GM19043 (cell line): ENCODE measurements around the gene CA14.
"Not testable (repeated sequence)": the region's sequence is repeated elsewhere in the genome, so short reads cannot be mapped to it uniquely, and the experiment has no call there.

ENCODE experiments used
- ATAC-seq: cut with Tn5 transposase; IDR thresholded peaks from one replicate; pipeline ENCODE4 v1.9.1; 2021; ENCODE audit warnings: low read depth; ENCODE audit not compliant: unreplicated experiment

Gene CA14

DNA sequence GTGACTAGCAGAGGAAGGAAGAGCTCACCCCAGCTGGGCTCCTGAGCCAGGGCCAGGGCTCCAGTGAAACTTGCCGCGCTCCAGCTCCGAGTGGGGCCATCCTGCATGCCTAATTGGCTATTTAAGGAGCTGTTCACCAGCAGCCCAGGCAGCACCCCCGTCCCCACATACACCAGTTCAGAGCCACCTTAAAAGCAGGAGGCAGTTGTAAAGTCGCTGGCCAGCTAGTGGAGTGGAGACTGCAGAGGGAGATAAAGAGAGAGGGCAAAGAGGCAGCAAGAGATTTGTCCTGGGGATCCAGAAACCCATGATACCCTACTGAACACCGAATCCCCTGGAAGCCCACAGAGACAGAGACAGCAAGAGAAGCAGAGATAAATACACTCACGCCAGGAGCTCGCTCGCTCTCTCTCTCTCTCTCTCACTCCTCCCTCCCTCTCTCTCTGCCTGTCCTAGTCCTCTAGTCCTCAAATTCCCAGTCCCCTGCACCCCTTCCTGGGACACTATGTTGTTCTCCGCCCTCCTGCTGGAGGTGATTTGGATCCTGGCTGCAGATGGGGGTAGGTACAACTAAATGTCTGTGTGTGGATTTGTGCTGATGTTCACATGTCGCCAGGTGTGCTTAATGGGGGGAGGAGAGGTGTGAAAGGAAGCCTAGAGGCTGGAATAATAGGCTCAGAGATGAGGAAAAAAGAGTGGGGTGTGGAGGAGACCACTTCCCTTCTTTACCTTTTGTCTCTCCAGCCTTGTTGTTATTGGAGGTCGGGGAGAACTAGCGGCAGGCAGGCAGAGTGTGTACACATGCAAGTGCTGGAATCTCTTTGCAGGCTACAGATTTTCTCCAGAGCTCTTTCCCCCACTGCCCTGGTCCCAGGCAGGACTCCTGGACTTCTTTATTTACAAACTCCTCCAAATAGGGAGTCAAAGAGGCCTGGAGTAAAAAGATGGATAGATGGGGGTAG is at the start of gene CA14:
Gene CA14, plus strand, starts transcription at position 151 of the 962 bp plus-strand sequence. Its CDS starts 355 bp downstream, at position 506.
- no peak for ATAC-seq

DNA sequence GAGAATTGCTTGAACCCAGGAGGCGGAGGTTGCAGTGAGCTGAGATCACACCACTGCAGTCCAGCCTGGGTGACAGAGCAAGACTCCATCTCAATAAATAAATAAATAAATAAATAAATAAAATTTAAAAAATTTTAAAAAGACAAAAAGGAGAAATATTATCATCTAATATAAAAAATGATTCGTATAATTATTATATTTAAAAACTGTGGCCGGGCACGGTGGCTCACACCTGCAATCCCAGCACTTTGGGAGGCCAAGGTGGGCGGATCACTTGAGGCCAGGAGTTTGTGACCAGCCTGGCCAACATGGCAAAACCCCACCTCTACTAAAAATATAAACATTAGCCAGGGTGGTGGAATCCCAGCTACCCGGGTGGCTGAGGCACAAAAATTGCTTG is 49.1 kb upstream of the CA14 start:
- ATAC-seq, result not testable (repeated sequence)

DNA sequence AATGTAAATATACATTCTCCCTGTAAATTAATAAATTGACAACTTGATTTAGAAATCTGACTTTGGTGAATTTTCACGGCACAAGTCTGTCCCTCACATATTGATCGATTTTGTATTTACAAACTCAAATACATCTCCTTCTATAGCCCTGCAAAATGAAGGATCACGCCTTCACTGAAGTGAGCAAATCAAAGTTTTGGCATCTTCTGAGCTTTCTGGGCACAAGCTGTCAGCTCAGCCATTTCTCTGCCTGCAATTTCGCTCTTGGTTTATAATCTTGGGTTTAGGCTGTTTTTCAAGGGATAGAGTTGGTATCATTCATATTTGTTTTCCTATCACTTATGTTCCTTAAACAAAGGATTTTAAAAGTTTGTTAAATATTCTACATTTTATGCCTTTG is 47.5 kb upstream of the CA14 start:
- no peak for ATAC-seq

DNA sequence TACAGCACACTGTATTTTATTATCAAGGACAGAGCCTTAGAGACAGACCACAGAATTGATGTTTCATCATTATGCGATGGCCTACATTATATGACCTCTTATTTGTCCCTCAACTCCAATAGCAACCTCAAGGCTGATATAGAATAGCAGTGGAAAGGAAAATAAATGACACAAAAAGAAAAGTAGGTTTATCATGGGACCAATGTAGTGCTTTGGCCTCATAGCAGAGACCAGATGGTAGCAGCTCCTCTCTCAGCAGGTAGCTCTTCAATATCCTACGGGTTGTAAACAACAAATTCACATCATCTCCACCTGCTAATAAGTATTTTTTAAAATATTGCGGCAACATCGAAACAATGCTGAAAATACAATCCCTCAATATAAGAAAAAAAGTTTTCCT is 46.9 kb upstream of the CA14 start:
- ATAC-seq, result no peak

DNA sequence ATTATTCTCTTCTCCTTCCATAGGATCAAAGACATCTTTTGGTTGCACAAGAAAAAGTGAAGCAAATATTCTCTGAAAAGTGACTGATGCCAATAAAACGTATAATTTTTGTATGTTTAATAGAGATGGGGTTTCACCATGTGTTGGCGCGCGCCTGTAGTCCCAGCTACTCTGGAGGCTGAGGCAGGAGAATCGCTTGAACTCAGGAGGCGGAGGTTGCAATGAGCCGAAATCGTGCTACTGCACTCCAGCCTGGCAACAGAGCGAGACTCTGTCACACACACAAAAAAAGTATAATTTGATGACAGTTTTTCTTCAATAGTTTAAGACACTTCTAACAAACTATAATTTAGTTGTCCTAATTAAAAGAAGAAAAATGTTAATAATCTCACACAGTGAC is 45.5 kb upstream of the CA14 start:
- ATAC-seq, result no peak

DNA sequence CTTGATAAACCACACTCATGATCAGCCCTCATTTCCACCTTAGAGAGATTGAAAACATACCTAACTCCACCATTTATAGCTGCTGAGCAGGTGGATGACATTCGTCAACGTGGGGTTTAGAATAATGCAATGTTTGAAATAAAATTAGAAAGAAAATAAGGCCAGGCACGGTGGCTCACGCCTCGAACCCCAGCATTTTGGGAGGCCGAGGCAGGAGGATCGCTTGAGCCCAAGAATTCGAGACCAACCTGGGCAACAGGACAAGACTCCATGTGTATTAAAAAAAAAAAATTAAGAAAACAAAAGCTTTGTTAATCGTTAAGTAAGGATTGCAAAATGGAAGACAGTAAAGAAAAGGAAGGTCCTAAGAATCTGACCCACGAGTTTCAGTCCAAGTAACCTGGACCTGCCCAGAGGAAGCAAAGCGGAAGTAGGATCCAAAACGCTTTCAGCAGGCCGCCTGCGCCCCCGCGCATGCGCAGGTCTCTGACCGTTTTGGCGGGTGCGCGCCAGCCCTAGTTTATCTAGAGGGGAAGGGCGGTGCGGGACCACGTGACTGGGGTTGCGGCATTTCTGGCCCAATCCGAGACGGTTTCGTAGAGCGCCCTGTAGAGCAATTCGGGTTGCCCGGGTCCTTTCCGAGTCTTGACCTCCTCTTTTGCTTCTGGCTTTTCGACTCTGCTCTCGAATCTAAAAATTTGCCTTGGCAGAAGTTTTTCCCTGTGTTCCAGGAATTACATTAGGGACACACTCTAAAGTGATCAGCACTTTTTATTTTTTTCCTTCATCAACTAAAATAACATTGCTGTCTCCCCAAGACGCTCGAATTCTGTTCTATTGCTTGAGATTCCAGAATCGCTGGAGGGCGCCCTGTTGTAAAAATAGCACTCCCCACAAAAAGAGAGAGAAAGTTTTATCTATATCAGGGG is 44.1 kb upstream of the CA14 start:
- peak; percentile 90 for ATAC-seq

DNA sequence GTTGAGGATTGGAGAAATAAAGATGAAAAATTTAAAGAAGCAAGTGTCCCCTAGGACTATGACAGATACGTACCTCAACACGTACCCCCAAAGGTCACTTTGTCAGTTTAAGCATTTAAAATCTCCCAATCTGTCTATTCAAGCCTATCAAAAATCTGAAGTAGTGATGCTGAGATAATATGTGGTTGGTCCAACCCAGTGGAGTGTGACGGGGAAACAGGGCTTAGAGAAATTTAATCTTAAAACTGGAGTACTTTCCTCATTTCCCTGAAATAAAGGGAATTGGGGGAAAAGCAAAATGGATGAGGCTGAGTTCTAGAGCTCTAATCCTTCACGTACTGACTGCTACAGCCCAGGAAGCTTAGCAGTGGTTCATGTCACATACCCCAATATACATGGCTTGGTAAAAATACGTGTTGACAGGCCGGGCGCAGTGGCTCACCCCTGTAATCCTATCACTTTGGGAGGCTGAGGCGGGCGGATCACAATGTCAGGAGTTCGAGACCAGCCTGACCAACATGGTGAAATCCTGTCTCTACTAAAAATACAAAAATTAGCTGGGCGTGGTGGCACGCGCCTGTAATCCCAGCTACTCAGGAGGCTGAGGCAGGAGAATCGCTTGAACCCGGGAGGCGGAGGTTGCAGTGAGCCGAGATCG is 43.3 kb upstream of the CA14 start:
- ATAC-seq, result not testable (repeated sequence)

DNA sequence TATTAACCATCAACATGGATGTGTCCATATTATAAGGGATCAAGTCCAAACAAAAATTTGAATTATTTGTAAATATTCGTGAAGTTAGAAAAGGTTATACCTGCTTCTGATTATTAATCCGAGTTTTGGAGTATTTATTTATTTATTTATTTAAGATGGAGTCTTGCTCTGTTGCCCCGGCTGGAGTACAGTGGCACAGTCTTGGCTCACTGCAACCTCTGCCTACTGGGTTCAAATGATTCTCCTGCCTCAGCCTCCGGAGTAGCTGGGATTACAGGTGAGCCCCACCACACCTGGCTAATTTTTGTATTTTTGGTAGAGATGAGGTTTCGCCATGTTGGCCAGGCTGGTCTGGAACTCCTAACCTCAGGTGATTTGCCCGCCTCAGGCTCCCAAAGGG is 41.7 kb upstream of the CA14 start:
- ATAC-seq, result not testable (repeated sequence)

DNA sequence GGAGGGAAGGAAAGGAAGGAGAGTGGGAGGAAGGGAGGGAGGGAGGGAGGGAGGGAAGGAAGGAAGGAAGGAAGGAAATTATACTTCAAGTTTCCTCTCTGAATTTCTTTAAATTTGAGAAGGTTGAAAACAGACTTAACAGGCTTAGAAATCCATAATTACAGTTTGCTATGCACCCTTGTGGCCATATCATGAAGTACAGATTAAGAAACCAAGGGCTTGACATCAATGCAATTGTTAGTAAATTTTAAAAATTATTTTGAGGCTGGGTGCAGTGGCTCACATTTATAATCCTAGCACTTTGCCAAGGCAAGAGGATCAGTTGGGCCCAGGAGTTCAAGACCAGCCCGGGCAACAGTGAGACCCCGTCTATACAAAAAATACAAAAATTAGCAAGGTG is 36.0 kb upstream of the CA14 start:
- ATAC-seq, result no peak

DNA sequence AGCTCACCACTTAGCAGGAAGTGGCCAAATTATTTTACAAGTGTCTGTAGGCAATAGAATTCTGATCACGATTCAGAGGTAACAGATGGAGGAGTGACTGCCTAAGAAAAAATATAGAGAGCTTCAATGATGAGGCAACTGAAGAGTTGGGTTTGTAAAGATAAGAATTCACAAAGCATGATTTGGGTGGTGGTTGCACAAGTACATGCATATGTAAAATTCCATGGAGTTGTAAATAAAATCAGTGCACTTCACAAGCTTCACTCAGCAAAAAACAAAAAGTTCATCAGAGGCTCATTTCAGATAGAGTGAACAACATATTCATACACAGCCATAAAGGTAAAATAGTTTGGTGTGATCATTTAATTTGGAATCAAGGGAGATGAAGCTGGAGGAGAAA is 32.6 kb upstream of the CA14 start:
- no peak for ATAC-seq

DNA sequence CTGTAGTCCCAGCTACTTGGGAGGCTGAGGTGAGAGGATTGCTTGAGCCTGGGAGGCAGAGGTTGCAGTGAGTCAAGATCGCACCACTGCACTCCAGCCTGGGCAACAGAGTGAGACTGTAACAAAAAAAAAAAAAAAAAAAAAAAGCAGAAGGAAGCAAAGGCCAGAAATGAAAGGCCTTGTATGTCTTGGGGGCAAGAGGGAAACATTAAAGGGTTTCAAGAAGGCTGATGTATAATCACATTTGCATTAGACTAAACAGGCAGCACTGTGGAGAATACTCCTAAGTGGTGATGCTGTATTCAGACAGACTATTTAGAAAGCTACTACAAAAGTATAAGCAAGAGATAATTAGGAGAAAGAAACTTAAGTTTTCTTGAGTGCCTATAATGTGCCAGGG is 32.0 kb upstream of the CA14 start:
- ATAC-seq, result no peak

DNA sequence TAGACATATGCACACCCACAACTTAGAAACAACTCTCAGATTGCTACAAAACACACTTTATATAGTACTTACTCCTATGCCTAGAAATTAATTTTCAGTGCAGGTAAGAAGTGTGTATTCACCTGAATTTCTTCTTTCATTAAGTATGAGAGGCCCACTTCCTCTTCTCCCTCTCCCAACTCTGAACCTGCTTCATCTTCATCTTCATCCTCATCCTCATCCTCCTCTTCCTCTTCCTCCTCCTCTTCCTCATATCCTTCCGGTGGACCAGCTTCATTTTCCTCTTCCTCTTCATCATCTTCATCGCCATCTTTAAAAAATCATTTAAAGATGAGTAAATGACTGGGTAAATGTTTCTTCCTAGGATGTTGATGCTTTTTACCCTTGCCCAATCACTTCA is 31.1 kb upstream of the CA14 start:
- ATAC-seq, result no peak

DNA sequence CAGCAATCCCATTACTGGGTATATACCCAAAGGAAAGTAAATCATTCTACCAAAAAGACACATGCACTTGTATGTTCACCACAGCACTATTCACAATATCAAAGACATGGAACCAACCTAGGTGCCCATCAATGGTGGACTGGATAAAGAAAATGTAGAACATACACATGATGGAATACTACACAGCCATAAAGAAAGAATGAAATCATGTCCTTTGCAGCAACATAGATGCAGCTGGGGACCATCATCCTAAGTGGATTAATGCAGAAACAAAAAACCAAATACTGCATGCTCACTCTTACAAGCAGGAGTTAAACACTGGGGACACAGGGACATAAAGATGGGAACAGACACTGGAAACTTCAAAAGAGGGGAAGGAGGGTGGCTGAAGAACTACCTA is 30.3 kb upstream of the CA14 start:
- ATAC-seq, result no peak

DNA sequence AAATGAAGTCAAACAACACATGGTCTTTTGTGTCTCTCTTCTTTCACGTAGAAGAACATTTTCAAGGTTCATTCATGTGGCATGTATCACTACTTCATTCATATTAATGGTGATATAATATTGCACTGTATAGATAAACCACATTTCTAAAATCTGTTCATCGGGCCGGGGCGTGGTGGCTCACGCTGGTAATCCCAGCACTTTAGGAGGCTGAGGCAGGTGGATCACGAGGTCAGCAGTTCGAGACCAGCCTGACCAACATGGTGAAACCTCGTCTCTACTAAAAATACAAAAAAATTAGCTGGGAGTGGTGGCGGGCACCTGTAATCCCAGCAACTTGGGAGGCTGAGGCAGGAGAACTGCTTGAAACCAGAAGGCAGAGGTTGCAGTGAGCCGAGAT is 29.3 kb upstream of the CA14 start:
- ATAC-seq, result not testable (repeated sequence)

DNA sequence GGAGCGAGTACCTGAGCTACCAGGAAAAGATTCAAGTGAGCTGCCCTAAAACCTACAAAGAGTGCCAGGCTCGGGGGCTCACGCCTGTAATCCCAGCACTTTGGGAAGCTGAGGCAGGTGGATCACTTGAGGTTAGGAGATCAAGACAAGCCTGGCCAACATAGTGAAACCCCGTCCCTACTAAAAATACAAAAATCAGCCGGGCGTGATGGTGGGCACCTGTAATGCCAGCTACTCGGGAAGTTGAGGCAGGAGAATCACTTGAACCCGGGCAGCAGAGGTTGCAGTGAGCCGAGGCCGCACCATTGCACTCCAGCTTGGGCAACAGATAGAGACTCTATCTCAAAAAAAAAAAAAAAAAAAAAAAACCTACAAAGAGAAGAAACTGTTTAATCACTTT is 24.7 kb upstream of the CA14 start:
- ATAC-seq, result not testable (repeated sequence)

DNA sequence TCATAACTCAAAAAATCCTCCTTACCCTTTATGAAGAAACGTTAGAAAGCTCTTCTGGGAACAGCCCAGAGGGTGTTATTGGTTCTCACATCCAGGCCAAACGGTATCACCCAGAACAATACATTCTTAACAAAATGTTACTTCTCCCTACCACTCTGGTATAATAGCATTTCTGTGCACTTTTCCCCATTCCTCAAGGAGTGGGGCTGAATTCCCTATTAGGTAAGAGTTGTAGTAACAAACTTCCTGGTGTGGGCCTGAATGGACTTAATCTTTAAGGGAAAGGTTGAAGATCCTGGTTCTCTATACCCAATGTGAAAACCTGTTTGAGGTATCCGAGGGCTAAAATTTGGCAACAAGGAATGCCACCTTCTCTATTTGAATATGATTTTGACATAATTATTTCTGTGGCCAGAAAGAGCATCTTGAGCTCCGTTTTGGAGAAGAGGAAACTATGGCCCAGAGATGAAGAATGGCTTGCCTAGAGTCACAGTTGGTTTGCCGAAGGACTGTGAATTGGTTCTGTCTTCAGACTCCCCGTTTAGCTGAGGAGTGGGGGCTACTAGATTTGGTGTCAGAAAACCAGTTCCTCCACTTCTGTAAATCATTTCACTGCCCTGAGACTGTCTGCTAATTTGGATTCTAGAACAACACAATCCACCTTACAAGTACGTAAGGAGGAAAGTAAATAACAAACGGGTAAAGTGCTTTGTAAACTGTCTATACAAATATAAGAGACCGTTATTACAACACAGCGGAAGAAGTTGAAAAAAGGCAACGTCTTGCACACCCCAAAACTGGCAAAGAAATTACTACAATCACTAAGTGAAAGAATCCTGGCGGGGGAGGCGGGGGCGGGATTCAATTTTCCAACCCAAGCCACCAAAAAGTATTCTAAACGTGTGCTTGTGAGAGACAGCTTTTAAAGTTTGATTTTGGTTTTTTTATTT is 23.9 kb upstream of the CA14 start:
- ATAC-seq, result no peak

DNA sequence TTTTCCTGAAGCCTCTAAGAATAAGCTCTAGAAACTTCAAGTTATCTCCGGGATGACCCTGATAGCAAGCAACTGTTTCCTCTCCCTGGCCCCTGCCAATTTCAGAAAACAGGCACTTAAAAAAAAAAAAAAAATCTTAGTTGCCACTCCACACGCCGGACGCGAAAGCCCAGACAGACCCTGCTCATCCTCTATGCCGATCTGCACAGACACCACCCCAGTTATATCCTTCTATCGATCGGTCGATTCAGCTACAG is 23.3 kb upstream of the CA14 start:
- no peak for ATAC-seq

DNA sequence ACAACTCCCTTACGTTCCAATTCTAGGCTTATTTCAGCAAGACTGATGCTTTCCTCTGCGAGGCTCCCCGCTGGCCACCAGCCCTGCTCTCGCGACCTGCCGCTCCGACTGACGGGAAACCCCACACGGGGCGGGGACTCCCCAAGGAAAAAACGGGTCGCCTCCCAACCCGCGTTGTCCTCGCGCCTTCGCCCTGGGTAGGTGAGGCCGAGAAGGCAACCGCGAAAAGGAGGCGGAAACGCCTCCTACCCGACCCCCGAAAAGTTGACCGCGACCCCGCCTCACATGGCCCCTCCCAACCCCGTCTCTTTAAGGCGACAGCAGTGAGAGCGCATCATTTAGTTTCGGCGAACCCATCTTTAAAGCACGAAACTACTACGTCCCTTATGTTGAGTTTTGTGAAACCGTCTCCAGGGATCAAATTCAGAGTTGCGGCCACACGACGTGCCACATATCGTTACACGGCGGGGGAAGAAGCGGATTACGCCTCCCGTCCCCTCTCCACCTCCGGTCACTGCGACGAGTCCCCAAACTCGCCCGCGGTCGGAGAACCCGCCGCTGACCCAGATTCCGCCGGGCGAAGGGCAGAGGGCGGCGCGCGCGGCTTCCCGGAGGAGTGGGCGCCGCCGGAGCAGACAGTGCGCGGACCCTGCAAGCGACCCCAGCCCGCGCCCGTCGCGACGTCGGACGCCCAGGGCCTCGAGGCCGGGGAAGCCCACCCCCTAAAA is 22.8 kb upstream of the CA14 start:
- peak; percentile 40 for ATAC-seq

DNA sequence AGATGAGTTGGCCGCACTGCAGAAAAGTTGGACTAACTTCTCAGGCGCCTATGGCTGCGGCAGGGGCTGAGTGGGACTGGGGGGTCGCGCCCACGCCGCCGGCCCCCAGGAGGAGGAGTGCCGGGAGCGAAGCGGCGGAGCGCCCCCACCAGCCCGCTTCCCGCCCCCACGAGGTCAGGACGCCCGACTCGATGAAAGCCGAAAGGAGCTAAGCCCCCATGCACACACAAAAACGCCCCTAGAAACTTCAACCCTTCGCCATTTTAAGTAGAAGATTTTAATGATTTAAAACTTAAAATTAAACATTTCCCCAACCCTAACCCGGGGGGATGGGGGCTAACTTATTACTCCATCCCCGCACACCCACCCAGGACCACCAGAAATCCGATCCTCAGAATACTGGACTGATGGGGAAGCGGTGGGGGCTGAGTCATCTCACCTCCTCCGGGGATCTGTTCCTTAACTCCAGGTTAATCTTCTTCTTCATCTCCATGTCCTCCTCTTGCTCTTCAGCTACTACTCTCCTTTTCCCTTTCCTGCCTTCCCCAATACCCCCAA is 22.2 kb upstream of the CA14 start:
- no peak for ATAC-seq
